ENCODE data around the gene RABEP1.
A peak's percentile ranks its signal among the peaks of the same experiment; 100 is the strongest.
"Not testable (repeated sequence)": the region's sequence is repeated elsewhere in the genome, so short reads cannot be mapped to it uniquely, and the experiment has no call there.

Gene RABEP1

GRCh38 chr17:5281814-5282641 lies at the start of gene RABEP1:
TSS of gene RABEP1 (plus strand) at chr17:5282284. CDS start at chr17:5282487, 203 bp downstream.
- peak; percentile 87 to 90 for DNase-seq (ENCODE audit: low read depth in 2 of 2)

GRCh38 chr17:5233492-5233891 lies 48.6 kb upstream of the RABEP1 start:
- not testable (repeated sequence) for DNase-seq (ENCODE audit: low read depth in 2 of 2)

GRCh38 chr17:5234645-5235576 lies 47.2 kb upstream of the RABEP1 start, which contains the start of gene SCIMP:
TSS of gene SCIMP (minus strand) at chr17:5234860. CDS start at chr17:5234755, 105 bp downstream.
- no peak for DNase-seq (ENCODE audit: low read depth in 2 of 2)

- DNase-seq (ENCODE audit: low read depth in 2 of 2): no peak
Measured at GRCh38 chr17:5236938-5237540, 45.0 kb upstream of the RABEP1 start.

GRCh38 chr17:5237541-5238016 lies 44.5 kb upstream of the RABEP1 start:
- peak in 1 of 2 donors; percentile 19 for DNase-seq (ENCODE audit: low read depth in 2 of 2)

GRCh38 chr17:5238333-5238732 lies 43.8 kb upstream of the RABEP1 start:
- DNase-seq (ENCODE audit: low read depth in 2 of 2): no peak

GRCh38 chr17:5239769-5240168 lies 42.3 kb upstream of the RABEP1 start:
- not testable (repeated sequence) for DNase-seq (ENCODE audit: low read depth in 2 of 2)

GRCh38 chr17:5241861-5242671 lies 40.0 kb upstream of the RABEP1 start:
- DNase-seq (ENCODE audit: low read depth in 2 of 2): no peak

GRCh38 chr17:5247621-5248020 lies 34.5 kb upstream of the RABEP1 start:
- DNase-seq (ENCODE audit: low read depth in 2 of 2): no peak

GRCh38 chr17:5248821-5249479 lies 33.1 kb upstream of the RABEP1 start:
- no peak for DNase-seq (ENCODE audit: low read depth in 2 of 2)

- DNase-seq (ENCODE audit: low read depth in 2 of 2): peak; percentile 30 to 44
Measured at GRCh38 chr17:5249615-5250014, 32.5 kb upstream of the RABEP1 start.

GRCh38 chr17:5254414-5254813 lies 27.7 kb upstream of the RABEP1 start:
- no peak for DNase-seq (ENCODE audit: low read depth in 2 of 2)

GRCh38 chr17:5254903-5255521 lies 27.1 kb upstream of the RABEP1 start:
- DNase-seq (ENCODE audit: low read depth in 2 of 2): no peak

- DNase-seq (ENCODE audit: low read depth in 2 of 2): no peak
Measured at GRCh38 chr17:5257124-5257523, 25.0 kb upstream of the RABEP1 start.

GRCh38 chr17:5260542-5260941 lies 21.5 kb upstream of the RABEP1 start:
- no peak for DNase-seq (ENCODE audit: low read depth in 2 of 2)

- DNase-seq (ENCODE audit: low read depth in 2 of 2): no peak
Measured at GRCh38 chr17:5262416-5262991, 19.6 kb upstream of the RABEP1 start.

- no peak for DNase-seq (ENCODE audit: low read depth in 2 of 2)
Measured at GRCh38 chr17:5263441-5263840, 18.6 kb upstream of the RABEP1 start.

- no peak for DNase-seq (ENCODE audit: low read depth in 2 of 2)
Measured at GRCh38 chr17:5264893-5265292, 17.2 kb upstream of the RABEP1 start.

GRCh38 chr17:5269241-5269960 lies 12.7 kb upstream of the RABEP1 start:
- DNase-seq (ENCODE audit: low read depth in 2 of 2): no peak

All from stimulated activated CD8-positive, alpha-beta memory T cell treated with anti-CD3 and anti-CD28 coated beads, Interleukin-7, amount 100 ng/mL, for 1 hour (primary cell).